Measurements from ENCODE around the gene GPR17.

The GPR17 gene

DNA sequence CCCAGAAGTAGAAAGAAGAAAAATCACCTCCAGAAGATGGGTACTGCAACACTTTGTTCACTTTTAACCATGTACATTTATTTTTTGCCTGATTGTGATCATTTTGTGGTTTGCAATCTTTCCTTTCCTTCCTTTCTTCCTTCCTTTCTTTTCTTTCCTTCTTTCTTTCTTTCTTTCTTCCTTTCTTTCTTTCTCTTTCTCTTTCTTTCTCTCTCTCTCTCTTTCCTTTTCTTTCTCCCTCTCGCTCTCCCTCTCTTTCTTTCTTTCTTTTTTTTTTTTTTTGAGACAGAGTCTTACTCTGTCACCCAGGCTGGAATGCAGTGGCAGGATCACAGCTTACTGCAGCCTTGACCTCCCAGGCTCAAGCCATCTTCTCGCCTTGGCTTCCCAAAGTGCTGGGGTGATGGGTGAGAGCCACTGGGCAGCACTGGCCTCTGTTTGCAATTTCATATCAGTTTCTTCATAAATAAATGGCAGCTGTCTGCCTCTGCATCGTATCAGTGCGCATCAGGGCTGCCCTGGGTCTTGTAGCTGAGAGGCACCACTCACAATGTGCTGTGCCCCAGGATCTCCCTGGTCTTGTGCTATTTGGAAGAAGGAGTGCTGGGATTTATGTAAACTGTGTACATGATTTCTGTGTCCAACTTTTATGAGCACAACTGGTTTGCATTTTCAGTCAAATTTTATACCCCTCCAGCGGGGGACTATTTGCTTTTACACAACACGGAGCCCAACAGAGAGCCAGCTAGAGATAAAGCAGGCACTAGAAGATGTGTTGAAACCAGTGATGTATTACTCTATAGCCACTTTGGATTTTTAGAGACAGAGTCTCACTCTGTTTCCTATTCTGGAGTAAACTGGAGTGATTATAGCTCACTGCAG is 36.3 kb downstream of the GPR17 start:
- in situ Hi-C loops (cut with MboI; ENCODE audit: low sequenced_read_pairs, unreplicated experiment), result no loop called here
- no peak for TF ChIP-seq CTCF (IDR thresholded peaks at IDR 0.05; ENCODE audit: borderline replicate concordance, control extremely low read depth, extremely low read depth, insufficient read depth, missing control alignments)
- no peak for DNase-seq (ENCODE audit: low spot score)

GRCh38 chr2:127683056-127683455 is 37.1 kb downstream of the GPR17 start:
- in situ Hi-C loops (cut with MboI; ENCODE audit: low sequenced_read_pairs, unreplicated experiment), result no loop called here
- no peak for TF ChIP-seq CTCF (IDR thresholded peaks at IDR 0.05; ENCODE audit: borderline replicate concordance, control extremely low read depth, extremely low read depth, insufficient read depth, missing control alignments)
- no peak for DNase-seq (ENCODE audit: low spot score)

DNA sequence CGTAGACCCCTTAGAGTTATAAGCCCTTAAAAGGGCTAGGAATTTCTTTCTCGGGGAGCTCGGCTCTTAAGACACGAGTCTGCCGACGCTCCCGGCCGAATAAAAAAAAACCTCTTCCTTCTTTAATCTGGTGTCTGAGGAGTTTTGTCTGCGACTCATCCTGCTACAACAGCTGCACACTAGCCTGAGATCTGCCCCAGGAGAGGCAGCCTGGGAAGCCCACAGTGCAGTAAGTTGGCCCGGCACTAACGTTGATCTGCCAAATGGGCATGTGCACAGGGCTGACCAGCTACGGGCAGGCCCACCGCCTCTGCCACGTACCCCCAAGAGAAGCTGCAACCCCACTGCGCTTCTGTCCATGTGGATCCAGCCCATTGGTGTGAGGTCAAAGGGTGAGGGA is 37.8 kb downstream of the GPR17 start:
- in situ Hi-C loops (cut with MboI; ENCODE audit: low sequenced_read_pairs, unreplicated experiment), result no loop called here
- TF ChIP-seq CTCF (IDR thresholded peaks at IDR 0.05; ENCODE audit: borderline replicate concordance, control extremely low read depth, extremely low read depth, insufficient read depth, missing control alignments), result no peak
- no peak for DNase-seq (ENCODE audit: low spot score)

- no peak for DNase-seq (ENCODE audit: low spot score)
- TF ChIP-seq CTCF (IDR thresholded peaks at IDR 0.05; ENCODE audit: borderline replicate concordance, control extremely low read depth, extremely low read depth, insufficient read depth, missing control alignments), result no peak
- in situ Hi-C loops (cut with MboI; ENCODE audit: low sequenced_read_pairs, unreplicated experiment), result no loop called here
Observed at GRCh38 chr2:127685410-127686080, 39.6 kb downstream of the GPR17 start.

DNA sequence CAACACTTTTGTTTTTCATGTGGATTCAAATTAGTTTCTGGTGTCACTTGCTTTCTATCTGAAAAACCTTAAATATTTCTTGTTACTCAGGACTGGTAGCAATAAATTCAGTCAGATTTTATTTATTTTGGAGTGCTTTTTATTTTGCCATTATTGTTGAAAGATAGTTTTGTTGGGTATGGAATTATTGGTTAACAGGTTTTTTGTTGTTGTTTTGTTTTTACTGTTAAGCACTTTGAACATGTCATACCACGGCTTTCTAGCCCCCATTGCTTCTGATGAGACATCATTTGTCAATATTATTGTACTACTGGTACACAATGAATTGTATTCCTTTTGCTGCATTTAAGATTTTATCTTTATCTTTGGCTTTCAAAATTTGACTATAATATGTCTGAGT is 42.5 kb downstream of the GPR17 start:
- in situ Hi-C loops (cut with MboI; ENCODE audit: low sequenced_read_pairs, unreplicated experiment), result no loop called here
- DNase-seq (ENCODE audit: low spot score), result no peak
- no peak for TF ChIP-seq CTCF (IDR thresholded peaks at IDR 0.05; ENCODE audit: borderline replicate concordance, control extremely low read depth, extremely low read depth, insufficient read depth, missing control alignments)

- DNase-seq (ENCODE audit: low spot score), result no peak
- TF ChIP-seq CTCF (IDR thresholded peaks at IDR 0.05; ENCODE audit: borderline replicate concordance, control extremely low read depth, extremely low read depth, insufficient read depth, missing control alignments), result no peak
- in situ Hi-C loops (cut with MboI; ENCODE audit: low sequenced_read_pairs, unreplicated experiment), result no loop called here
Observed at GRCh38 chr2:127690696-127691095, 44.7 kb downstream of the GPR17 start.
